Suprapubic skin (tissue), 4 donors: Measurements from ENCODE around the gene NRP2. TPM values are rescaled to one million over a fixed set of nuclear protein-coding genes. Genes with fewer than 3 reads are reported as not detected.

Source experiments
- DNase-seq, 2 donors: peaks; one replicate each; pipeline ENCODE4 v3.0.0-alpha.2; 2019; ENCODE audit warnings: low spot score in 2 of 2
- H3K27ac ChIP-seq: fragments of 200-600 bp; sonication (generic); one replicate; pipeline ENCODE4 v1.5.1; 2019
- H3K27me3 ChIP-seq: fragments of 200-600 bp; sonication (generic); one replicate; pipeline ENCODE4 v1.5.1; 2019
- H3K36me3 ChIP-seq: fragments of 200-600 bp; sonication (generic); one replicate; pipeline ENCODE4 v1.5.1; 2019
- H3K4me1 ChIP-seq: fragments of 200-600 bp; sonication (generic); one replicate; pipeline ENCODE4 v1.5.1; 2019
- H3K4me3 ChIP-seq: fragments of 200-600 bp; sonication (generic); one replicate; pipeline ENCODE4 v1.5.1; 2019; ENCODE audit warnings: mild to moderate bottlenecking
- H3K9me3 ChIP-seq: fragments of 200-600 bp; sonication (generic); one replicate; pipeline ENCODE4 v1.5.1; 2019
- EP300 ChIP-seq: sonication (generic); formaldehyde crosslinking; IDR thresholded peaks from one replicate; pipeline ENCODE4 v1.6.1; 2017; ENCODE audit warnings: antibody characterized with exemption
- POLR2A ChIP-seq, 2 donors: fragments of 450-650 bp; IDR thresholded peaks; one replicate each; pipeline ENCODE4 v1.6.1; 2017; ENCODE audit warnings: antibody characterized with exemption in 2 of 2, mild to moderate bottlenecking in 2 of 2, moderate library complexity in 2 of 2
- POLR2AphosphoS5 ChIP-seq, 3 donors: sonication (generic); formaldehyde crosslinking; IDR thresholded peaks; one replicate each; pipeline ENCODE4 v1.6.1; 2017; ENCODE audit warnings: antibody characterized with exemption in 3 of 3
- WGBS: methylation state at CpG from one replicate; pipeline ENCODE4 v1.1.5; 2018; 5-methylcytosine and 5-hydroxymethylcytosine counted together
- total RNA-seq, 4 donors: library from RNA; depleted of rRNA; stranded (reverse); fragments of >200 nt; gene quantifications; one replicate each; pipeline ENCODE4 v1.1.0, GENCODE V29; 2016
- TF ChIP-seq, protein P1 (sequence below), 2 donors: fragments of 200-600 bp in 1 of 2; fragments of 450-650 bp in 1 of 2; sonication (generic) in 1 of 2; IDR thresholded peaks; one replicate each; pipeline ENCODE4 v1.5.1; 2016 to 2019; ENCODE audit warnings: antibody characterized with exemption in 2 of 2, mild to moderate bottlenecking in 1 of 2, moderate library complexity in 1 of 2

NRP2 gene
- total RNA-seq, 4 donors from 2014 or later: 3.4 to 8.9 (median 6.6) TPM

DNA sequence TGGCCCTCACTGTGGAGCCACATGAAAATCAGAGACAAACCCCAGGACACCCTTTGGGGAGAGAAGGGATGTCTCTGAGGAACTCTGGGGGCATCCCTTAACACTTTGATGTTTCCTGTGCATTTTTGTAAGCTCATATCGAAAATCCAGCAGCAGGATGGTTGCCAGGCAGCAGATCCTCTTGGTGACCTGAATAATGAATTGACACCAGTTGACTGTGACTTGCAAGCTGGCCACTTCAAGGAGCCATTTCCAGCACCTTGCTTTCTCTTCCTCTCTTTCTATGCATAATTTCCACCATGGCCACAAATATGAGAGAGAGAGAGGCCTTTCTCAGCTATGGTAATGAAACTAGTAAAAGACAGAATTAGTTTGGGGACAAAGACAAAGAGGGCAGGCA is 91.7 kb downstream of the NRP2 start:
- Histone ChIP-seq H3K4me1 (peaks cover 11% of the 10 kb centered on the region), H3K4me3 (no peak overlapping the region), H3K9me3 (no peaks in the 10 kb centered on the region), H3K27me3 (no peaks in the 10 kb centered on the region), H3K27ac (no peak overlapping the region), H3K36me3 (no peaks in the 10 kb centered on the region)
- TF ChIP-seq, protein P1, sequence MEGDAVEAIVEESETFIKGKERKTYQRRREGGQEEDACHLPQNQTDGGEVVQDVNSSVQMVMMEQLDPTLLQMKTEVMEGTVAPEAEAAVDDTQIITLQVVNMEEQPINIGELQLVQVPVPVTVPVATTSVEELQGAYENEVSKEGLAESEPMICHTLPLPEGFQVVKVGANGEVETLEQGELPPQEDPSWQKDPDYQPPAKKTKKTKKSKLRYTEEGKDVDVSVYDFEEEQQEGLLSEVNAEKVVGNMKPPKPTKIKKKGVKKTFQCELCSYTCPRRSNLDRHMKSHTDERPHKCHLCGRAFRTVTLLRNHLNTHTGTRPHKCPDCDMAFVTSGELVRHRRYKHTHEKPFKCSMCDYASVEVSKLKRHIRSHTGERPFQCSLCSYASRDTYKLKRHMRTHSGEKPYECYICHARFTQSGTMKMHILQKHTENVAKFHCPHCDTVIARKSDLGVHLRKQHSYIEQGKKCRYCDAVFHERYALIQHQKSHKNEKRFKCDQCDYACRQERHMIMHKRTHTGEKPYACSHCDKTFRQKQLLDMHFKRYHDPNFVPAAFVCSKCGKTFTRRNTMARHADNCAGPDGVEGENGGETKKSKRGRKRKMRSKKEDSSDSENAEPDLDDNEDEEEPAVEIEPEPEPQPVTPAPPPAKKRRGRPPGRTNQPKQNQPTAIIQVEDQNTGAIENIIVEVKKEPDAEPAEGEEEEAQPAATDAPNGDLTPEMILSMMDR (IDR thresholded peaks at IDR 0.05): no peak
- TF ChIP-seq POLR2A (IDR thresholded peaks at IDR 0.05) (no peak), EP300 (no peak), POLR2AphosphoS5 (IDR thresholded peaks at IDR 0.05) (no peak)
- no peak for DNase-seq
- WGBS: 86% methylated on average over 1 of the region's 1 CpG

DNA sequence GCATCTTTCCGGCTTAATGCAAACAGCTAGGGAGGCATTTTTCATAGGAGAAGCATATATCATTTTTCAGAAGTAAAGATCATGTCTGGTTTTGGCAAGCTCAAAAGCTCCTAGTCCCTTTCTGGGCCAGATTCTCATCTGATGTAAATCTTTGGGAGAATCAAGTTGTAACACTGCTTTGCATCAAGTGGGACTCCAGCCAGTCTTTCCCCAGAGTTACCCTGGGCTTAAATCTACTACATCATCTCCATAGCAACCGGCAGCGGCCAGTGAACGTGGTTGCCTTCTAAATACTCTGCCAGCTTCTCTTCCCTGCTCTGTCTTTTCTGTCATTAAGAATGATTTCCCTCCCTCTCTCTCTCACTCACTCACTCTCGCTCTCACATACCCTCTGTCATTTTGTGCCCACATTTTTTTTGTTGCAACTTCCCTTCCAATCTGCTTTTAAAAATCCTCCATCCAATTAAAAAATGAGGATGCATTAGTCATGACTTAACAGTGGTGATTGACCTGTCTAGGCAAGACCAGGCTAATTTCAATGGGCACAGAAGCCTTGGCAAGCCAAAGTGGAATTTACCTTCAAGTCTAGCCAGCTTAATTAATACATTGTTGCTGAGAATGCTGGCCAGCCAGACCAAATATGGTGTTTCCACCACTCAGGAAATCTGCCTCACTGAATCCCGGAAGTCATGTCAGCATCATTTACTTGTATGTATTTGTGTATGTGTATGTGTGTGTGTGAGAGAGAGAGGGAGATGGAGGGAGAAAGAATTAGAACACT is 93.0 kb downstream of the NRP2 start:
- Histone ChIP-seq H3K27ac (peak overlapping the region; percentile 45), H3K4me3 (no peak overlapping the region), H3K36me3 (no peaks in the 10 kb centered on the region), H3K4me1 (peaks cover 11% of the 10 kb centered on the region), H3K9me3 (no peaks in the 10 kb centered on the region), H3K27me3 (no peaks in the 10 kb centered on the region)
- WGBS: 16% methylated on average over 6 of the region's 6 CpGs
- no peak for DNase-seq
- TF ChIP-seq POLR2AphosphoS5 (IDR thresholded peaks at IDR 0.05) (no peak), POLR2A (IDR thresholded peaks at IDR 0.05) (no peak), EP300 (no peak)
- TF ChIP-seq, protein P1 (IDR thresholded peaks at IDR 0.05): no peak

DNA sequence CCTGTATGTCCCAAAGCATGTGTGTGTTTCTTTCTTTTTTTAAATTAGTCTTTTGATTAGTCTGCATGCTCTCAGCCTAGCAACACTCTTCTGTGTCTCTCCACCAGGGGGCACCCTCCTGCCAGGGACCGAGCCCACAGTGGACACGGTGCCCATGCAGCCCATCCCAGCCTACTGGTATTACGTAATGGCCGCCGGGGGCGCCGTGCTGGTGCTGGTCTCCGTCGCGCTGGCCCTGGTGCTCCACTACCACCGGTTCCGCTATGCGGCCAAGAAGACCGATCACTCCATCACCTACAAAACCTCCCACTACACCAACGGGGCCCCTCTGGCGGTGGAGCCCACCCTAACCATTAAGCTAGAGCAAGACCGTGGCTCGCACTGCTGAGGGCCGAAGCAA is 93.8 kb downstream of the NRP2 start:
- H3K27me3 ChIP-seq: no peaks in the 10 kb centered on the region
- peaks cover 11% of the 10 kb centered on the region for H3K4me1 ChIP-seq
- TF ChIP-seq, protein P1 (IDR thresholded peaks at IDR 0.05): peak in 1 of 2 donors; percentile 48
- no peak for TF ChIP-seq POLR2AphosphoS5 (IDR thresholded peaks at IDR 0.05)
- H3K4me3 ChIP-seq: no peak overlapping the region
- WGBS: 67% methylated on average over 19 of the region's 19 CpGs
- no peaks in the 10 kb centered on the region for H3K36me3 ChIP-seq
- DNase-seq: no peak
- no peak overlapping the region for H3K27ac ChIP-seq
- H3K9me3 ChIP-seq: no peaks in the 10 kb centered on the region

DNA sequence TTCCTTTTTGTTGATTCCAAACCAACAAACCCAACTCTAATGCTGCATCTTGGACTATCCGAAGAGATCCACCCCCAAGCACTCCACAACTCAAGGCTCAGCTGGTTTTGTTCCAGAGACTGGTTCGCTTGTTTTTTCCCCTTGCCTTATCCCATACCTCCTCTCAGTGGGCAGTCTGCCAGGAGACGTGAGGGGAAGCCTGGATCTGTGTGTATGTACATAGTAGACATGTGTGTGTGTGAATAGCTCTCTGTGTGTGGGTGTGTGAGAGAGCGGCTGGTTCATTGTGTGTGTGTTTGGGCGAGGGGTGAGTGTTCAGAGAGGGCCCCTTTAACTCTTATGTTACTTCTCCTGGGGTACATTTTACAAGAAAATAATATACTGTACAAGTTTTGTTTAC is 94.4 kb downstream of the NRP2 start:
- Histone ChIP-seq H3K27ac (no peak overlapping the region), H3K4me3 (no peak overlapping the region), H3K27me3 (no peaks in the 10 kb centered on the region), H3K4me1 (peaks cover 11% of the 10 kb centered on the region), H3K36me3 (no peaks in the 10 kb centered on the region), H3K9me3 (no peaks in the 10 kb centered on the region)
- no peak for DNase-seq
- 77% methylated on average over 5 of the region's 5 CpGs for WGBS
- TF ChIP-seq, protein P1 (IDR thresholded peaks at IDR 0.05): no peak
- TF ChIP-seq POLR2AphosphoS5 (IDR thresholded peaks at IDR 0.05) (no peak), EP300 (no peak)

DNA sequence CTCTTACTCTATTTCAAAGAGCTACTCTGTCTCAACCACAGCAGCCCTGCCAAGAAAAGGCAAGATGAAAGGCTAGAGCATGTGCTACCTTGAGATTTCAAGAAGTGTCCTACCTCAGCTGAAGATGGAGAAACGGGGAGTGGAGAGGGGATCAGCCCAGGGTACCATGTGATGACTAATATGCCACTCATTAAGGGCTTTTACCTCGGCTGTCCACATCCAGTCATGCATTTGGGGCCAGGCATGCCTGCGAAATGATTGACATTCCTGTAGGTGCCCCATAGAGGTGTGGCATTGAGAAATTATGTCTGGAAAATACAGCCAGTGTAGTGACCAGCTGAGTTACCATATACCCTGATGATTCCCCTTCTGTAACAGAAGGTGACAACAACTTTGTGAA is 96.1 kb downstream of the NRP2 start:
- Histone ChIP-seq H3K4me3 (no peak overlapping the region), H3K27me3 (no peaks in the 10 kb centered on the region), H3K27ac (no peak overlapping the region), H3K4me1 (peaks cover 7% of the 10 kb centered on the region), H3K36me3 (no peaks in the 10 kb centered on the region), H3K9me3 (no peaks in the 10 kb centered on the region)
- no peak for DNase-seq
- TF ChIP-seq EP300: no peak
- no peak for TF ChIP-seq POLR2AphosphoS5 (IDR thresholded peaks at IDR 0.05)
- no peak for TF ChIP-seq POLR2A (IDR thresholded peaks at IDR 0.05)
- TF ChIP-seq, protein P1 (IDR thresholded peaks at IDR 0.05): no peak
- 90% methylated on average over 3 of the region's 3 CpGs for WGBS
